Cortex of kidney (tissue), 1 donor: ENCODE results near the gene SPOCK1.

ENCODE experiments used
- DNase-seq: peaks from one replicate; lab custom pipeline; 2025; lab: John Stamatoyannopoulos, UW

SPOCK1 gene

GRCh38 chr5:137361280-137361679 lies 137.8 kb downstream of the SPOCK1 start:
- DNase-seq: no peak

- DNase-seq: no peak
These were observed 138.5 kb downstream of the SPOCK1 start for GRCh38 chr5:137360607-137361006.

GRCh38 chr5:137359941-137360340 lies 139.2 kb downstream of the SPOCK1 start:
- no peak for DNase-seq

GRCh38 chr5:137357436-137357835 lies 141.7 kb downstream of the SPOCK1 start:
- DNase-seq: no peak

GRCh38 chr5:137356127-137356526 lies 143.0 kb downstream of the SPOCK1 start:
- no peak for DNase-seq

- no peak for DNase-seq
These were observed 143.4 kb downstream of the SPOCK1 start for GRCh38 chr5:137355708-137356107.

GRCh38 chr5:137352095-137352494 lies 147.0 kb downstream of the SPOCK1 start:
- DNase-seq: no peak

GRCh38 chr5:137350791-137351190 lies 148.3 kb downstream of the SPOCK1 start:
- no peak for DNase-seq

GRCh38 chr5:137348759-137349158 lies 150.4 kb downstream of the SPOCK1 start:
- DNase-seq: no peak

GRCh38 chr5:137347865-137348264 lies 151.3 kb downstream of the SPOCK1 start:
- DNase-seq: no peak

- no peak for DNase-seq
These were observed 152.8 kb downstream of the SPOCK1 start for GRCh38 chr5:137346281-137346680.

GRCh38 chr5:137345396-137345795 lies 153.7 kb downstream of the SPOCK1 start:
- DNase-seq: no peak

- DNase-seq: no peak
These were observed 154.3 kb downstream of the SPOCK1 start for GRCh38 chr5:137344723-137345322.

GRCh38 chr5:137344021-137344420 lies 155.1 kb downstream of the SPOCK1 start:
- no peak for DNase-seq

GRCh38 chr5:137342764-137343163 lies 156.4 kb downstream of the SPOCK1 start:
- no peak for DNase-seq

- no peak for DNase-seq
These were observed 157.3 kb downstream of the SPOCK1 start for GRCh38 chr5:137341831-137342230.

- DNase-seq: no peak
These were observed 158.2 kb downstream of the SPOCK1 start for GRCh38 chr5:137340881-137341280.

GRCh38 chr5:137336565-137337120 lies 162.5 kb downstream of the SPOCK1 start:
- no peak for DNase-seq

- DNase-seq: no peak
These were observed 163.0 kb downstream of the SPOCK1 start for GRCh38 chr5:137336161-137336560.

- DNase-seq: no peak
These were observed 163.6 kb downstream of the SPOCK1 start for GRCh38 chr5:137335493-137335892.

- no peak for DNase-seq
These were observed 165.2 kb downstream of the SPOCK1 start for GRCh38 chr5:137333928-137334327.

GRCh38 chr5:137333475-137333874 lies 165.7 kb downstream of the SPOCK1 start:
- no peak for DNase-seq

GRCh38 chr5:137332296-137332695 lies 166.8 kb downstream of the SPOCK1 start:
- no peak for DNase-seq
